Measurements from ENCODE around the gene PLK5.
"Not testable (repeated sequence)": the region's sequence is repeated elsewhere in the genome, so short reads cannot be mapped to it uniquely, and the experiment has no call there.

Gene PLK5

GRCh38 chr19:1495051-1495798 lies 28.7 kb upstream of the PLK5 start:
- no peak for DNase-seq (ENCODE audit: low spot score)
- no peak for TF ChIP-seq CTCF (IDR thresholded peaks at IDR 0.05; ENCODE audit: extremely low read depth, missing control alignments)

GRCh38 chr19:1495799-1496713 lies 27.8 kb upstream of the PLK5 start:
- TF ChIP-seq CTCF (IDR thresholded peaks at IDR 0.05; ENCODE audit: extremely low read depth, missing control alignments), result no peak
- no peak for DNase-seq (ENCODE audit: low spot score)

GRCh38 chr19:1496714-1497577 lies 26.9 kb upstream of the PLK5 start:
- no peak for DNase-seq (ENCODE audit: low spot score)
- no peak for TF ChIP-seq CTCF (IDR thresholded peaks at IDR 0.05; ENCODE audit: extremely low read depth, missing control alignments)

- no peak for TF ChIP-seq CTCF (IDR thresholded peaks at IDR 0.05; ENCODE audit: extremely low read depth, missing control alignments)
- no peak for DNase-seq (ENCODE audit: low spot score)
Measured at GRCh38 chr19:1497578-1498235, 26.2 kb upstream of the PLK5 start.

- DNase-seq (ENCODE audit: low spot score), result not testable (repeated sequence)
Measured at GRCh38 chr19:1499231-1499630, 24.6 kb upstream of the PLK5 start.

- TF ChIP-seq CTCF (IDR thresholded peaks at IDR 0.05; ENCODE audit: extremely low read depth, missing control alignments), result no peak
- DNase-seq (ENCODE audit: low spot score), result no peak
Measured at GRCh38 chr19:1501200-1501595, 22.7 kb upstream of the PLK5 start.

- no peak for DNase-seq (ENCODE audit: low spot score)
- no peak for TF ChIP-seq CTCF (IDR thresholded peaks at IDR 0.05; ENCODE audit: extremely low read depth, missing control alignments)
Measured at GRCh38 chr19:1502433-1503088, 21.3 kb upstream of the PLK5 start.
